GM12878 (cell line): ENCODE data around the gene NRXN3. TPM values are rescaled to one million over a fixed set of nuclear protein-coding genes. Genes with fewer than 3 reads are reported as not detected.

ENCODE experiments used
- ATAC-seq: fragments of 200-7000 bp; cut with Tn5 transposase; 3 replicates; pipeline ENCODE4 v1.9.1; 2020; ENCODE audit warnings: mild to moderate bottlenecking, moderate library complexity
- BruUV-seq: library from RNA; stranded (reverse); fragments of 400-500 nt; replicated peaks from 2 replicates; lab custom pipeline; 2021; lab: Mats Ljungman, UMichigan
- CTCF ChIA-PET: fragments of 300-600 bp; sonication (Branson Sonifier 250); formaldehyde crosslinking; extraction: SDS; loops from one replicate; lab custom pipeline; 2021; ENCODE audit warnings: inconsistent platforms; lab: Yijun Ruan, JAX
- POLR2A ChIA-PET: fragments of 350-600 bp; formaldehyde crosslinking; extraction: SDS; loops from one replicate; lab custom pipeline; 2021; ENCODE audit warnings: inconsistent platforms; lab: Charles Lee
- RAD21 ChIA-PET: fragments of 300-600 bp; sonication (Branson Sonifier 250); formaldehyde crosslinking; loops from one replicate; lab custom pipeline; 2023; ENCODE audit warnings: antibody characterized with exemption; ENCODE audit not compliant: unreplicated experiment; lab: Charles Lee
- SMC1A ChIA-PET: fragments of 300-600 bp; sonication (Branson Sonifier 250); formaldehyde crosslinking; loops from one replicate; lab custom pipeline; 2023; ENCODE audit not compliant: unreplicated experiment, uncharacterized antibody; lab: Charles Lee
- DNase-seq: peaks from one replicate; pipeline ENCODE4 v3.0.0-alpha.2; 2011; ENCODE audit warnings: low read depth, low spot score
- FAIRE-seq: peaks from 3 replicates; lab custom pipeline; 2011; peaks lifted over from hg19 to GRCh38; lab: Jason Lieb, UNC
- H2AFZ ChIP-seq: 2 replicates; pipeline ENCODE4 v1.6.0; 2011; ENCODE audit warnings: low read depth, low read length, control low read depth; ENCODE audit not compliant: control insufficient read depth
- H3K27ac ChIP-seq: 2 replicates; pipeline ENCODE4 v1.5.1; 2011; ENCODE audit warnings: control low read depth; ENCODE audit not compliant: control insufficient read depth, insufficient read depth
- H3K27me3 ChIP-seq, 2 experiments: replicated peaks in 1 of 2; 2 replicates each; pipeline versions ENCODE4 v1.6.0 to v1.6.1; 2011; ENCODE audit warnings: low read length in 1 of 2; ENCODE audit not compliant: control insufficient read depth in 2 of 2, insufficient read depth in 2 of 2
- H3K36me3 ChIP-seq, 2 experiments: 2 replicates each; pipeline ENCODE4 v1.5.1; 2011; ENCODE audit warnings: low read length in 1 of 2; ENCODE audit not compliant: control insufficient read depth in 2 of 2, insufficient read depth in 2 of 2
- H3K4me1 ChIP-seq: 2 replicates; pipeline ENCODE4 v1.6.1; 2011; ENCODE audit warnings: mild to moderate bottlenecking, low read length, moderate library complexity, mixed read lengths; ENCODE audit not compliant: control insufficient read depth, insufficient read depth
- H3K4me2 ChIP-seq: 2 replicates; pipeline ENCODE4 v1.6.0; 2011; ENCODE audit warnings: control low read depth; ENCODE audit not compliant: control insufficient read depth, insufficient read depth
- H3K4me3 ChIP-seq: fragments of 200-600 bp; sonication (generic); 2 replicates; pipeline ENCODE4 v1.5.1; 2016
- H3K79me2 ChIP-seq: 2 replicates; pipeline ENCODE4 v1.6.0; 2011; ENCODE audit warnings: low read length; ENCODE audit not compliant: control insufficient read depth, insufficient read depth
- H3K9ac ChIP-seq: 2 replicates; pipeline ENCODE4 v1.8.0; 2011; ENCODE audit warnings: low read length, control low read depth, mixed read lengths; ENCODE audit not compliant: control insufficient read depth, insufficient read depth
- H3K9me3 ChIP-seq: replicated peaks from 3 replicates; pipeline ENCODE4 v1.5.1; 2011; ENCODE audit warnings: mild to moderate bottlenecking, low read length; ENCODE audit not compliant: control insufficient read depth, insufficient read depth
- H4K20me1 ChIP-seq: 2 replicates; pipeline ENCODE4 v1.6.0; 2011; ENCODE audit not compliant: control insufficient read depth, insufficient read depth
- CREB1 ChIP-seq: IDR thresholded peaks from 2 replicates; pipeline ENCODE4 v1.6.1; 2012; ENCODE audit warnings: low read depth, mild to moderate bottlenecking, inconsistent platforms
- EED ChIP-seq: sonication (generic); IDR thresholded peaks from 2 replicates; pipeline ENCODE4 v1.6.1; 2016; ENCODE audit warnings: antibody characterized with exemption, low read depth
- GATAD2B ChIP-seq: fragments of 450-650 bp; conservative IDR thresholded peaks from 2 replicates; pipeline ENCODE4 v1.6.1; 2017; ENCODE audit warnings: low read depth, mild to moderate bottlenecking, moderate library complexity
- NFYA ChIP-seq: IDR thresholded peaks from 2 replicates; pipeline ENCODE4 v1.6.1; 2011; ENCODE audit warnings: low read depth, mild to moderate bottlenecking, low read length, improper control_type of control experiment, borderline replicate concordance
- RCOR1 ChIP-seq: conservative IDR thresholded peaks from 2 replicates; pipeline ENCODE4 v1.6.1; 2012; ENCODE audit warnings: low read depth, low read length, improper control_type of control experiment
- TCF7 ChIP-seq: IDR thresholded peaks from 2 replicates; pipeline ENCODE4 v1.6.1; 2014; ENCODE audit warnings: antibody characterized with exemption, borderline replicate concordance
- WRNIP1 ChIP-seq: IDR thresholded peaks from 2 replicates; pipeline ENCODE4 v1.6.1; 2011; ENCODE audit warnings: low read depth, low read length, improper control_type of control experiment, borderline replicate concordance
- ZSCAN29 ChIP-seq: fragments of 450-650 bp; IDR thresholded peaks from 2 replicates; pipeline ENCODE4 v1.6.1; 2017; ENCODE audit warnings: mild to moderate bottlenecking, moderate library complexity
- WGBS: methylation state at CpG from one replicate; pipeline ENCODE4 v1.1.6; 2016; ENCODE audit warnings: low lambda C conversion rate; ENCODE audit not compliant: insufficient replicate concordance, insufficient coverage; ENCODE audit errors: missing lambda C conversion rate; 5-methylcytosine and 5-hydroxymethylcytosine counted together
- in situ Hi-C: fragments of 300-500 bp; cut with MboI; formaldehyde crosslinking; loops from 9 replicates; pipeline ENCODE4 v1.14.3; 2018; ENCODE audit warnings: mixed read lengths
- intact Hi-C: fragments of 100-400 bp; cut with micrococcal nuclease; formaldehyde crosslinking; loops from one replicate; pipeline ENCODE4 v1.14.2; 2022; ENCODE audit not compliant: unreplicated experiment
- polyA plus RNA-seq, 11 experiments: library from polyadenylated mRNA; depleted of rRNA in 4 of 11; unstranded in 6 of 11; stranded (reverse) in 5 of 11; fragments of >200 nt; fragmentation: Nextera tagmentation in 4 of 11; fragmentation: Illumina TruSeq in 1 of 11; extraction: Ambion mirVana in 4 of 11; extraction: Trizol in 1 of 11; gene quantifications; 1 replicate in 1 of 11; 2 replicates in 10 of 11; pipeline versions ENCODE4 v1.2.1 to v1.2.3, GENCODE V29; 2011 to 2016; ENCODE audit warnings: inconsistent platforms in 2 of 11, missing spikeins in 2 of 11, low read depth in 1 of 11
- total RNA-seq, 4 experiments: library from RNA; depleted of rRNA in 3 of 4; stranded (reverse); fragments of >200 nt in 3 of 4; fragmentation: Illumina TruSeq in 1 of 4; extraction: Trizol in 1 of 4; gene quantifications; 2 replicates each; pipeline versions ENCODE4 v1.2.1 to v1.2.3, GENCODE V29; 2013 to 2021
- TF ChIP-seq, protein P1 (sequence below): fragments of 450-650 bp; IDR thresholded peaks from 2 replicates; pipeline ENCODE4 v1.6.1; 2016; ENCODE audit warnings: mild to moderate bottlenecking, moderate library complexity, borderline replicate concordance
- TF ChIP-seq, protein P2 (sequence below): fragments of 450-650 bp; formaldehyde crosslinking; IDR thresholded peaks from 2 replicates; pipeline ENCODE4 v1.4.0; 2020; ENCODE audit warnings: mild to moderate bottlenecking, moderate library complexity
- TF ChIP-seq, protein P3 (sequence below): fragments of 450-650 bp; IDR thresholded peaks from 2 replicates; pipeline ENCODE4 v1.6.1; 2017; ENCODE audit warnings: mild to moderate bottlenecking
- TF ChIP-seq, protein P4 (sequence below): IDR thresholded peaks from 2 replicates; pipeline ENCODE4 v1.6.1; 2011; ENCODE audit warnings: borderline replicate concordance, low read depth, mild to moderate bottlenecking, moderate library complexity, low read length; ENCODE audit not compliant: insufficient read depth, poor library complexity, severe bottlenecking
- TF ChIP-seq, protein P5 (sequence below): IDR thresholded peaks from 2 replicates; pipeline ENCODE4 v1.6.1; 2011; ENCODE audit warnings: low read depth, mild to moderate bottlenecking, low read length, moderate library complexity, borderline replicate concordance; ENCODE audit errors: extremely low read depth

Gene NRXN3
- total and polyA plus RNA-seq, 10 of the 15 experiments (the other 5 are each of a cell fraction or from before 2014, with no cell fraction given): 0.52 to 3.3 (median 1.4) TPM

DNA sequence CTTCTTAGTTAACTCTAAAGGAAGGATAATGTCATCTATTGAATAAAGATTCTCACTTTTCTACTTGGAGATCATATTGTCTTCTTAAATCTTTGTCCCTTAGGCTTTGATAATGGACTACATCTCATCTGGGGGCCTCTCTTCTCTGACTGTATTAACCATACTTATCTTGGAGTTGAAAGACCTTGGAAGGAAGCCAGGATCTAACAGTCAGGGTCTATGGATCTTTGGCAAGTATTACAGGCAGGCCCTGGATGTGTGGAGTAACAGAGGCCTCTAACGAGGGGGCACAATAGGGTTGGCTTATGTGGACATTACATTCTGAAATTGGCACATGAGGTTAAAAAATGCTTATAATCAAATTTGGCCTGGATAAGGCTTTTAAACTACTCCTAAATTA, 513.8 kb downstream of the NRXN3 start:
- H3K36me3 ChIP-seq: no peaks in the 10 kb centered on the region
- FAIRE-seq (no peak), DNase-seq (no peak), ATAC-seq (no peak)
- ChIA-PET CTCF (no interaction called here), SMC1A (no interaction called here), RAD21 (no interaction called here), POLR2A (no interaction called here)
- H3K9ac ChIP-seq: no peak overlapping the region
- H3K79me2 ChIP-seq: no peaks in the 10 kb centered on the region
- H3K27me3 ChIP-seq: no peaks in the 10 kb centered on the region
- H3K4me3 ChIP-seq: no peak overlapping the region
- no TSS peak for BruUV-seq
- intact Hi-C loops (no loop called here), in situ Hi-C loops (no loop called here)
- no peak overlapping the region for H2AFZ ChIP-seq
- no peaks in the 10 kb centered on the region for H3K4me1 ChIP-seq
- H3K9me3 ChIP-seq: no peaks in the 10 kb centered on the region
- WGBS: 0% methylated on average over 1 of the region's 1 CpG
- no peak overlapping the region for H3K27ac ChIP-seq
- no peaks in the 10 kb centered on the region for H4K20me1 ChIP-seq
- no peak overlapping the region for H3K4me2 ChIP-seq
- TF ChIP-seq RCOR1: no peak
- TF ChIP-seq, protein P1, sequence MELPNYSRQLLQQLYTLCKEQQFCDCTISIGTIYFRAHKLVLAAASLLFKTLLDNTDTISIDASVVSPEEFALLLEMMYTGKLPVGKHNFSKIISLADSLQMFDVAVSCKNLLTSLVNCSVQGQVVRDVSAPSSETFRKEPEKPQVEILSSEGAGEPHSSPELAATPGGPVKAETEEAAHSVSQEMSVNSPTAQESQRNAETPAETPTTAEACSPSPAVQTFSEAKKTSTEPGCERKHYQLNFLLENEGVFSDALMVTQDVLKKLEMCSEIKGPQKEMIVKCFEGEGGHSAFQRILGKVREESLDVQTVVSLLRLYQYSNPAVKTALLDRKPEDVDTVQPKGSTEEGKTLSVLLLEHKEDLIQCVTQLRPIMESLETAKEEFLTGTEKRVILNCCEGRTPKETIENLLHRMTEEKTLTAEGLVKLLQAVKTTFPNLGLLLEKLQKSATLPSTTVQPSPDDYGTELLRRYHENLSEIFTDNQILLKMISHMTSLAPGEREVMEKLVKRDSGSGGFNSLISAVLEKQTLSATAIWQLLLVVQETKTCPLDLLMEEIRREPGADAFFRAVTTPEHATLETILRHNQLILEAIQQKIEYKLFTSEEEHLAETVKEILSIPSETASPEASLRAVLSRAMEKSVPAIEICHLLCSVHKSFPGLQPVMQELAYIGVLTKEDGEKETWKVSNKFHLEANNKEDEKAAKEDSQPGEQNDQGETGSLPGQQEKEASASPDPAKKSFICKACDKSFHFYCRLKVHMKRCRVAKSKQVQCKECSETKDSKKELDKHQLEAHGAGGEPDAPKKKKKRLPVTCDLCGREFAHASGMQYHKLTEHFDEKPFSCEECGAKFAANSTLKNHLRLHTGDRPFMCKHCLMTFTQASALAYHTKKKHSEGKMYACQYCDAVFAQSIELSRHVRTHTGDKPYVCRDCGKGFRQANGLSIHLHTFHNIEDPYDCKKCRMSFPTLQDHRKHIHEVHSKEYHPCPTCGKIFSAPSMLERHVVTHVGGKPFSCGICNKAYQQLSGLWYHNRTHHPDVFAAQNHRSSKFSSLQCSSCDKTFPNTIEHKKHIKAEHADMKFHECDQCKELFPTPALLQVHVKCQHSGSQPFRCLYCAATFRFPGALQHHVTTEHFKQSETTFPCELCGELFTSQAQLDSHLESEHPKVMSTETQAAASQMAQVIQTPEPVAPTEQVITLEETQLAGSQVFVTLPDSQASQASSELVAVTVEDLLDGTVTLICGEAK: no peak
- TF ChIP-seq WRNIP1: no peak
- no peak for TF ChIP-seq CREB1
- no peak for TF ChIP-seq ZSCAN29
- no peak for TF ChIP-seq TCF7
- TF ChIP-seq, protein P2, sequence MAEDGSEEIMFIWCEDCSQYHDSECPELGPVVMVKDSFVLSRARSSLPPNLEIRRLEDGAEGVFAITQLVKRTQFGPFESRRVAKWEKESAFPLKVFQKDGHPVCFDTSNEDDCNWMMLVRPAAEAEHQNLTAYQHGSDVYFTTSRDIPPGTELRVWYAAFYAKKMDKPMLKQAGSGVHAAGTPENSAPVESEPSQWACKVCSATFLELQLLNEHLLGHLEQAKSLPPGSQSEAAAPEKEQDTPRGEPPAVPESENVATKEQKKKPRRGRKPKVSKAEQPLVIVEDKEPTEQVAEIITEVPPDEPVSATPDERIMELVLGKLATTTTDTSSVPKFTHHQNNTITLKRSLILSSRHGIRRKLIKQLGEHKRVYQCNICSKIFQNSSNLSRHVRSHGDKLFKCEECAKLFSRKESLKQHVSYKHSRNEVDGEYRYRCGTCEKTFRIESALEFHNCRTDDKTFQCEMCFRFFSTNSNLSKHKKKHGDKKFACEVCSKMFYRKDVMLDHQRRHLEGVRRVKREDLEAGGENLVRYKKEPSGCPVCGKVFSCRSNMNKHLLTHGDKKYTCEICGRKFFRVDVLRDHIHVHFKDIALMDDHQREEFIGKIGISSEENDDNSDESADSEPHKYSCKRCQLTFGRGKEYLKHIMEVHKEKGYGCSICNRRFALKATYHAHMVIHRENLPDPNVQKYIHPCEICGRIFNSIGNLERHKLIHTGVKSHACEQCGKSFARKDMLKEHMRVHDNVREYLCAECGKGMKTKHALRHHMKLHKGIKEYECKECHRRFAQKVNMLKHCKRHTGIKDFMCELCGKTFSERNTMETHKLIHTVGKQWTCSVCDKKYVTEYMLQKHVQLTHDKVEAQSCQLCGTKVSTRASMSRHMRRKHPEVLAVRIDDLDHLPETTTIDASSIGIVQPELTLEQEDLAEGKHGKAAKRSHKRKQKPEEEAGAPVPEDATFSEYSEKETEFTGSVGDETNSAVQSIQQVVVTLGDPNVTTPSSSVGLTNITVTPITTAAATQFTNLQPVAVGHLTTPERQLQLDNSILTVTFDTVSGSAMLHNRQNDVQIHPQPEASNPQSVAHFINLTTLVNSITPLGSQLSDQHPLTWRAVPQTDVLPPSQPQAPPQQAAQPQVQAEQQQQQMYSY (CRISPR knock-in tag): no peak
- no peak for TF ChIP-seq GATAD2B
- TF ChIP-seq, protein P3, sequence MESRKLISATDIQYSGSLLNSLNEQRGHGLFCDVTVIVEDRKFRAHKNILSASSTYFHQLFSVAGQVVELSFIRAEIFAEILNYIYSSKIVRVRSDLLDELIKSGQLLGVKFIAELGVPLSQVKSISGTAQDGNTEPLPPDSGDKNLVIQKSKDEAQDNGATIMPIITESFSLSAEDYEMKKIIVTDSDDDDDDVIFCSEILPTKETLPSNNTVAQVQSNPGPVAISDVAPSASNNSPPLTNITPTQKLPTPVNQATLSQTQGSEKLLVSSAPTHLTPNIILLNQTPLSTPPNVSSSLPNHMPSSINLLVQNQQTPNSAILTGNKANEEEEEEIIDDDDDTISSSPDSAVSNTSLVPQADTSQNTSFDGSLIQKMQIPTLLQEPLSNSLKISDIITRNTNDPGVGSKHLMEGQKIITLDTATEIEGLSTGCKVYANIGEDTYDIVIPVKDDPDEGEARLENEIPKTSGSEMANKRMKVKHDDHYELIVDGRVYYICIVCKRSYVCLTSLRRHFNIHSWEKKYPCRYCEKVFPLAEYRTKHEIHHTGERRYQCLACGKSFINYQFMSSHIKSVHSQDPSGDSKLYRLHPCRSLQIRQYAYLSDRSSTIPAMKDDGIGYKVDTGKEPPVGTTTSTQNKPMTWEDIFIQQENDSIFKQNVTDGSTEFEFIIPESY: no peak
- TF ChIP-seq, protein P4, sequence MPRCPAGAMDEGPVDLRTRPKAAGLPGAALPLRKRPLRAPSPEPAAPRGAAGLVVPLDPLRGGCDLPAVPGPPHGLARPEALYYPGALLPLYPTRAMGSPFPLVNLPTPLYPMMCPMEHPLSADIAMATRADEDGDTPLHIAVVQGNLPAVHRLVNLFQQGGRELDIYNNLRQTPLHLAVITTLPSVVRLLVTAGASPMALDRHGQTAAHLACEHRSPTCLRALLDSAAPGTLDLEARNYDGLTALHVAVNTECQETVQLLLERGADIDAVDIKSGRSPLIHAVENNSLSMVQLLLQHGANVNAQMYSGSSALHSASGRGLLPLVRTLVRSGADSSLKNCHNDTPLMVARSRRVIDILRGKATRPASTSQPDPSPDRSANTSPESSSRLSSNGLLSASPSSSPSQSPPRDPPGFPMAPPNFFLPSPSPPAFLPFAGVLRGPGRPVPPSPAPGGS: no peak
- no peak for TF ChIP-seq NFYA
- no peak for TF ChIP-seq EED
- TF ChIP-seq, protein P5, sequence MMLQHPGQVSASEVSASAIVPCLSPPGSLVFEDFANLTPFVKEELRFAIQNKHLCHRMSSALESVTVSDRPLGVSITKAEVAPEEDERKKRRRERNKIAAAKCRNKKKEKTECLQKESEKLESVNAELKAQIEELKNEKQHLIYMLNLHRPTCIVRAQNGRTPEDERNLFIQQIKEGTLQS: no peak
